ENCODE results near the gene EEF2.
A peak's percentile ranks its signal among the peaks of the same experiment; 100 is the strongest.
"Not testable (repeated sequence)": the region's sequence is repeated elsewhere in the genome, so short reads cannot be mapped to it uniquely, and the experiment has no call there.

EEF2 gene

DNA sequence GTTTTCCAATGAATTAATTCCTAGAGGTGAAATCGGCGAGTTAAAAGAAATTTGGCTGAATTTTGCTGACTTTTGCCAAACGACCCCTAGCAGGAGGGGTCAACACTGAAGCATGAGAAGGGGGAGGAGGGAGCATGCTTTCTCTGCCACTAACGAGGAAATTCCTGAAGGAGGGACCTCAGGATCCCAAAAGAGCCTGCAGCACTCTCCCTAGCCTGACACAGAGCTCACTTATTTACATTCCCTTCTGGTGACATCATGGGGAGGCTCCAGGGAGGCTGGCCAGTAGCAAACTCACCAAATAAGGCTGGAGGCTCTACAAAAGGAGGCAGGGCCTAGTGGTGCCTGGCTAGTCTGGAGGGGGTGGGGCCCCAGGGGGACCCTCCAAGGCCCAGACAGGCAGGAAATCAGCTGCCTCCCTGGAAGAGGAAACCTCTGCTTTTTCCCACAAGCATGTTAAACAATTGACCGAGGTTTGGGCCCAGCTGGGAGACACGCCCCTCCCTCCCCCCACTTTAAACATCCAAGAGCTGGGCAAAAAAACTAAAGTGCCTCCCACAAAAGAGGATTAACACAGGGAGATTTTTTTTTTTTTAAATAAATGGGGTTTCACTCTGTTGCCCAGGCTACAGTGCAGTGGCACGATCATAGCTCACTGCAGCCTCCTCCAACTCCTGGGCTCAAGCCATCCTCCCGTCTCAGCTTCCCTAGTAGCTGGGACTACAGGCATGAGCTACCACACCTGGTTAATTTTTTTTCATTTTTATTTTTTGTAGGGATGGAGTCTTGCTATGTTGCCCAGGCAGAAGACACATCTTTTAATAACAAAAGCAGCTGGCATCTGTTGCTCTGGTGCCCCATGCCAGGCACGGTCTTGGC, 16.5 kb downstream of the EEF2 start:
- DNase-seq = peak; percentile 18

GRCh38 chr19:3967983-3968382, 17.3 kb downstream of the EEF2 start:
- DNase-seq = not testable (repeated sequence)

- no peak for DNase-seq
Measured at GRCh38 chr19:3966051-3967017, 18.9 kb downstream of the EEF2 start.

DNA sequence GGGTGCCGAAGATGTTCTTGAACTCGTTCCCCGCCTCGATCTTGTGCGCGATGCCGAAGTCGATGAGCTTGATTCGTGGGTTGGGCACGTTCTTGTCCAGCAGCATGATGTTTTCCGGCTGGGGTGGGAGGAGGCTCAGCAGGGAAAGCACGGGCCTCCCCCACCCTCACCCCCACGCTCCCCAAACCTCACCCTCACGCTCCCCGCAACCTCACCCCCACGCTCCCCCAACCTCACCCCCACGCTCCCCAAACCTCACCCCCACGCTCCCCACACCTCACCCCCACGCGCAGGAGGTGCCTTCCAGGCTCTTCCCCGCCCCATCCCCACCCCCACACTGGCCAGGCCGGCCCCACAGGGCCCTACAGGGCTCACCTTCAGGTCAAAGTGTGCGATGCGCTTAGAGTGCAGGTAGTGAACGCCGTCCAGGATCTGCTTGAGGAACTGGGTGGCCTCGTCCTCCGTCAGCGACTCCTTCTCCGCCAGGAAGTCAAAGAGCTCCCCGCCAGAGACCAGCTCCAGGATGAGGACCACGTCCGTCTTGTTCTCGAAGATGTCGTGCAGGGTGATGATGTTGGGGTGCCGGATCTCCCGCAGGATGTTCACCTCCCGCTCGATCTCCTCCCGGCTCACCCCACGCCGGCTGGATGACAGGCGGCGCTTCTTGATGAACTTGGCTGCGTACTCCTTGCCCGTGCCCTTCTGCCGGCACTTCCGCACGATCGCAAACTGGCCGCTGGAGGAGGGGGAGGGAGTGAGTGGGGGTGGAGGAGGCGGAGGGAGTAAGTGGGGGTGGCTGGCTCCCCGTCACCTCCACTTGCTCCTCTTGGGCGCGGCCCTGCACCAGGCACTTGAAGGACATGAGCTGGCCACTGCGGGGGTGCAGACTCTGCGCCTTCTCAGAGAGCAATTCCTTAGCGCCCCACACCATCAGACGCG, 20.7 kb downstream of the EEF2 start:
- no peak for DNase-seq

DNA sequence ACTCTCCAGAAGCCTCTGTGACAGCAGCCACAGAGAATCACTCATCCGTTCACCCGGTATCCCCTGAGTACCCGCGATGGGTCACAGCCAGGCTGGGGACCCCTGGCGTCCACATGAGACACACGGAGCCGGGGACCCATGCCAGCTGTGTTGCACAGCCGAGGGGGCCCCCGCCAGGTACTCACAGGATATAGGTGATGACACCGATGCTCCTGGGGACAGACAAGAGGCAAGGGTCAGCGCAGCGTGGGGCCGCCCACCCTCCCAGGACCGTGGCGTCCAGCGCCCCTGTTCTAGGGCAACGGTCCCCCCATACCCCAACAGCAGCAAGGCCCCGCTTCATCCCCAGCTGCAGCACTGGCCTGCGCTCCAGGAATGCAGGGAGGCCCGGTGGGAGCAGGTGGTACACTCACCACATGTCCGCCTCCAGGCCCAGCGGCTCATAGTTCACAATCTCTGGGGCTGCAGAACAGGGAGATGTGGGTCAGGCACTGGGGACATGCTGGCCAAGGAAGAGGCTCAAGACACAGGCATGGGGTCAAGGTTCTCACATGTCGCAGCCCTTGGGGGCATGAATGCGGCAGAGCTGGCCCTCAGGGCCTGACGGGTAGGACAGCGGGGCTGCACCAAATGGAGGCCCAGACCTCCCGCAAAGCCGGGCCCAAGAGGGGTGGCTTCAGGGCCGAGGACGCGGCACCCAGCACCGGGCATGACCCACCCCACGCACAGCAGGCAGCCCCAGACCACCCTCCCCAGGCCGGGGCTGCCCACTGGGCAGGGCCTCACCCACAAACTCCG, 21.6 kb downstream of the EEF2 start:
- DNase-seq = no peak

- no peak for DNase-seq
Measured at GRCh38 chr19:3961007-3961406, 24.3 kb downstream of the EEF2 start.

DNA sequence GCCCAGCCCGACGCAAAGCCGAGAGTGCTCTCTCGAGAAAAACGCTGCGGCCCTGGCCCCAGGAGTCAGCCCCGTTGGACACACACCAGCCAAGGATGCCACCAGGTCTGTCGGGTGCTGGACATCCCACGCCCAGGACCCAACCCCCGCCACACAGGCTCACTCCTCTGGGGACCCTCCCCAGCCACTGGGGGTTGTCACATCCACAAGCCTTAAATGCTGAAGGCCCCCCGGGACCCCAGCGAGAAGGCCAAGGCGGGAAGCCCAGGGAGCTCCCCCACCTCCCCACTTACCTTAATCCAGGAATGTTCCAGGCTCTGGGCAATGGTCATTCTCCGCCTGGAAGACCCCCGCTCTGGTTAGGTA, 25.5 kb downstream of the EEF2 start:
- DNase-seq = no peak

GRCh38 chr19:3958836-3959765, 26.2 kb downstream of the EEF2 start:
- no peak for DNase-seq

- DNase-seq = no peak
Measured at GRCh38 chr19:3955688-3956087, 29.6 kb downstream of the EEF2 start.

DNA sequence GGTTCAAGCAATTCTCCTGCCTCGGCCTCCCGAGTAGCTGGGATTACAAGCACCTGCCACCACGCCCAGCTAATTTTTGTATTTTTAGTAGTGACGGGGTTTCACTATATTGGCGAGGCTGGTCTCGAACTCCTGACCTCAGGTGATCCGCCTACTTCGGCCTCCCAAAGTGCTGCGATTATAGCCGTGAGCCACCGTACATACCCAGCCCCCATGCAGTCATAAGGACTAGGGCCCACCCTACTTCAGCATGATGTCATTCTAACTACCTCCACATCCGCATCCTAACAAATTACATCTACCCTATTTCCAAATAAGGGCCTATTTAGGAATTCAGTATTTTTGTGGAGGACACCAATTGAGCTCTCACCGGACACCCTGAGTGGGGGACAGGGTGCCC, 30.0 kb downstream of the EEF2 start:
- not testable (repeated sequence) for DNase-seq

DNA sequence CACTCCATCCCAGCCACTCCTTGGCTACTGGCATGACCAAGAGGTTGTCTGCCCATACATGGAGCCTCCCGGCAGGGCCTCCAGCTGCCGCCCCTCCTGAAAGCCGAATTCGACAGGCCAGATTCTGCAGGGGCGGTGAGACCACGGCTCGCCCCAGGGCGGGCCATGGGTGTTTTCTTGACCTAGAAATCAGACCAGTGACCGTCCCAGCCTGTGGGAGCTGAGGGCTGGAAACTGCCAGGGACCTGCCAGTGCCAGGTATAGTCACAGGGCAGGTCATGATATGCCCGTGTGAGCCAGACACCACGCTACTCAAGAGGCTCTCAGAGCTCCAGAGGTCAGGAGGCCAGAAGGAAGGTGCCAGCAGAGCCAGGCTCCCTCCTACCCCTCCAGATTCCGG, 31.2 kb downstream of the EEF2 start:
- no peak for DNase-seq

GRCh38 chr19:3952755-3953276, 32.4 kb downstream of the EEF2 start:
- not testable (repeated sequence) for DNase-seq

- no peak for DNase-seq
Measured at GRCh38 chr19:3950871-3951861, 34.1 kb downstream of the EEF2 start.

DNA sequence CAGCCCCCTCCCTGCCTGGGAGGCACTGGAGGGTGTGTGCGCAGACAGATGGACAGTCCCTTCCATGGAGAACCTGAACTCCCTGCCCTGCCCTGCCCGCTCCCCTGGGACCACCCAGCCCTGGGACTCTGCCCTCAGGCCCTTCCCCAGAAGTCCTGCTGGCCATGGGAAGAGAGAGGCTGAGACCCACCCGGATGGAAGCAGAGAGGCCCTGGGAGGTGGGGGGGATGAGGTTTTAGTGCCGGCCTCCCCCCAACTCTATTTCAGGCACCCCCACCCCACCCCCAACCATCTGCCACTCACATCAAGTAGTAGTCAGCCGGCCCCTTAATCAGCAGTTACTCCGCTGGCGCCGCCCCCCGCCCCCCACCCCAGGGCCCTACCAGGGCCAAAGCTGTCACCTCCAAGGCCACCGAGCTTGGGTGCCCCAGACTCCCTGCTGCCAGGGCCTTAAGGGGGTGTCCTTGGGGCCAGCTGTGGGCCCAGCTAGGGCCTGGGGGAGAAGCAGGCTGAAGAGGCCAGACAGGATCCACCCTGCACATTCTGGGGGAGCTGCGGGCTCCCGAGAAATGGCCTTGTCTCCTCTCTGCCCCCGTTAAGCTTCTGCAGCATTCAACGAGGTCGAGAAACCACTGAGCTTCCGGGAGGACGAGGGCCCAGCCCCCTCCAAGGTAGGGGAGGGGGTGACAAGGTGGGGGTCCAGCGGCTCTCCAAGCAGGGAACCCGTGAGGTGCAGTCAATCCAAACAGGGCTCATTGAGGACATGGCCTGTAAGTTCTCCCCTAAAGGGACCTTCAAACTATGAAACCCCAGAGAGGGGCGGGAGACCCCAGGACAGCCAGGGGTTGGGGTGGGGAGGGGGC, 35.0 kb downstream of the EEF2 start:
- DNase-seq = no peak

GRCh38 chr19:3949294-3949693, 36.0 kb downstream of the EEF2 start:
- no peak for DNase-seq

DNA sequence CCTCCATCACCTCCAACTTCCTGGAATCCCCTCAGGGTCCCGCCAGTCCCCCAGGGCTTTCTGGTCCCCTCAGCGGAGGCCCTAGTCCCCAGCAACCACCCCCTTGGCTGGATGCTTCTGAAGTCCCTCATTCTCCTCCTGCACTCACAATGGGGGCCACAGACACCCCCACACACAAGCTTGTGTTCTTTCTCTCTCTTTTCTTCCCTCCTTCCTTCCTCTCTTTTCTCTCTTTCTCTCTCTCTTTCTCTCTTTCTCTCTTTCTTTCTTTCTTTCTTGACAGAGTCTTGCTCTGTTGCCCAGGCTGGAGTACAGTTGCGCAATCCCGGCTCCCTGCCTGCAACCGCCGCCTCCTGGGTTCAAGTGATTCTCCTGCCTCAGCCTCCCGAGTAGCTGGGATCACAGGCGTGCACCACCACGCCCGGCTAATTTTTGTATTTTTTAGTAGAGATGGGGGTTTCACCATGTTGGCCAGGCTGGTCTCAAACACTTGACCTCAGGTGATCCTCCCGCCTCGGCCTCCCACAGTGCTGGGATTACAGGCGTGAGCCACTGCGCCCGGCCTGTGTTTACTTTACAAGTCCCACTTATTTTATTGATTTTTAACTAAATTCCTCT, 37.8 kb downstream of the EEF2 start:
- DNase-seq = not testable (repeated sequence)

DNA sequence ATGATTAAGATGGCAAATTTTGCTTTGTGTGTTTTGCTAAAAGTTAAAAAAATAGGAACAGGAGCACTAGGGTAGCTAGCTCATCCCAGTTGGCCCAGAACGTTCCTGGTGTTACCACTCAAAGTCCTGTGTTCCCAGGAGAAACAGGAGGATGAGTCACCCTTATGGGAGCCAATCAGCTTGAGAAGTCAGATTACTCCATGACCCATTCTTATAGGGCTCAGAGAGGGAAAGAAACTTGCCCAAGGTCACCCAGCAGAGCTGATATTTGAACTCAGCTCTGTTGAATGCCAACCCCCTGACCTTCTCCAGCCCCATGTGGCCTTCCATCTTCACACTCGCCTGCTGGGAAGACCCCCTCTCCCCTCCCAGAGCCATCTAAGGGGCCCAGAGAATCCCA, 39.4 kb downstream of the EEF2 start:
- no peak for DNase-seq

All from midbrain (tissue), 1 donor.